ENCODE results near the gene GPR146.

- TF ChIP-seq CTCF (IDR thresholded peaks at IDR 0.05) (no peak), POLR2AphosphoS5 (IDR thresholded peaks at IDR 0.05) (no peak), POLR2A (IDR thresholded peaks at IDR 0.05) (no peak)
These were observed 56.7 kb downstream of the GPR146 start for GRCh38 chr7:1100834-1101562.
